DLD1 (cell line): Measurements from ENCODE around the gene PRSS53.

Source experiments
- in situ Hi-C: cut with HindIII; loops from 2 replicates; pipeline ENCODE4 v1.10.0; 2017; ENCODE audit warnings: low sequenced_read_pairs

The PRSS53 gene

DNA sequence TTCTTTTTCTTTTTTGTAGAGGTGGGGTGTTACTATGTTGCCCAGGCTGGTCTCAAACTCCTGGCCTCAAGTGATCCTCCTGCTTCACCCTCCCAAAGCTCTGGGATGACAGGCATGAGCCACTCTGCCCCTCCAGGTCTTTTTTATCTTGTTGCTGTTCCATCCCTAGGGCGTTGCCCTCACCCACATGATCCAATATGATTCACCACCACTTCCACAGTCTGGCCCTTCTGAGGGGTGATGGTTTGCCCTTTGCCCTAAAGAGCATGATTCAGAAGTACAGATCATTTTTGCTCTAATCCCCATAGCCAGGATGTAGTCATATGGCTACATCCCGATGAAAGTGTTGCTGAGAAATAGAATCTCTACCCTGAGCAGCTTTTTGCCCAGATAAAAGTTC, 36.6 kb downstream of the PRSS53 start:
- in situ Hi-C loops, result no loop called here

DNA sequence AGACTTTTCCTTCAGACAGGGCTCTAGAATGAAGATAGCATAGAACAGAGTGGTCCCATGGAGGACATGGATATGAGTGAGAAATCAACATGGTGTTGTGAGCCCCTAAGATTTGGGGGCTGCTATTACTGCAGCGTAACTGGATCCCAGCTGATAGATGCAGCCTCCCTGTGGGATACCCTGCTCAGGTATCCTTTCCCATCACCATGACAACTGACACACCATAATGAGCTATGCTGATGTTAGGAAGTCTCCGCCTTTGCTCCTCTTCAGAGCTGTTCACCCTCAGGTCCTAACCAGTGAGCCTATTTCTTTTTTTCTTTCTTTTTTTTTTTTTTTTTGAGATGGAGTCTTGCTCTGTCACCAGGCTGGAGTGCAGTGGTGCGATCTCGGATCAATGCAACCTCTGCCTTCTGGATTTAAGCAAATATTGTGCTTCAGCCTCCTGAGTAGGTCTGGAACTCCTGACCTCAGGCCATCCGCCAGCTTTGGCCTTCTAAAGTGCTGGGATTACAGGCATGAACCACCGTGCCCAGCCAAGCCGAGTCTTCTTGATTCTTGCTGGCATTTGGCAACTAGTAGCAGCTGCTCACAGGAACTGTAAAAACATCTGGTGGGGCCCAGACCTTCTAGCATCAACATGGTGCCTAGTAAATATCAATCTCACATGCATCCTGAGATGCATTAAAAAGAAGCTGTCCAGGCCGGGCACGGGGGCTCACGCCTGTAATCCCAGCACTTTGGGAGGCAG, 38.3 kb downstream of the PRSS53 start:
- in situ Hi-C loops, result no loop called here

DNA sequence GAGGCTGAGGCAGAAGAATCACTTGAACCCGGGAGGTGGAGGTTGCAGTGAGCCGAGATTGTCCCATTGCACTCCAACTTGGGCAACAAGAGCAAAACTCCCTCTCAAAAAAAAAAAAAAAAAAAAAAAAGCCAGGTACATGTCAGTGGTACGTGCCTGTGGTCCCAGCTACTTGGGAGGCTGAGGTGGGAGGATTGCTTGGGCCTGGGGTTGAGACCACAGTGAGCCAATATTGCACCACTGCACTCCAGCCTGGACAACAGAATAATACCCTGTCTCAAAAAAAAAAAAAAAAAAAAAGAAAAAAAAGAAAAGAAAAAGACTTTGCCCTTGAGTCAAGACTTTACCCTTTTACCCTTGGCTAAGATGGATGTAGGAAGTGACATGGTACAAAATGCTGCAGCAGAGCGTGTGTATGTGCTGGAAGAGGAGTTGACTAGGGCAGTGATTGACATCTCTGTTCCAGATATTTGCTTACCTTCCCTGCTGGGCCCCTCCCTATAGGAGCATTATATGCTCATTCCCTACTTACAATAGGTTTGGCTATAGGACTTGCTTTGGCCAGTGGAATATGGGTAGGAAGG, 44.8 kb downstream of the PRSS53 start:
- in situ Hi-C loops, result no loop called here

DNA sequence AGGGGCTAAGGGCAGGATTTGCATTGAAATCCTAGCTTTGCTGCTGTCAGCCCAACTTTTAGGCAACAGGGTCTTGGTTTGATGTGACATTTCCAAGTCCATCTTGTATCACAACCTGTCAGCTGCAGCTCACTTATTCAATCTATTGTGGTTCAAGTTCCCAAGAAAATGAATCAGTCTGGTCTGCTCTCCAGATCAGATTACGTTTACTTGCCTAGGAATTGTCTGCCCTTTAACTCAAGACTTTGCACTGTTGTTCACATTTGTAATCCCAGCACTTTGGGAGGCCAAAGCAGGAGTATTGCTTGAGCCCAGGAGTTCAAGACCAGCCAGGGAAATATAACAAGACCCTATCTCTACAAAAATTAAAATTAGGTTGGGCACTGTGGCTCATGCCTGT, 45.4 kb downstream of the PRSS53 start:
- in situ Hi-C loops, result no loop called here

DNA sequence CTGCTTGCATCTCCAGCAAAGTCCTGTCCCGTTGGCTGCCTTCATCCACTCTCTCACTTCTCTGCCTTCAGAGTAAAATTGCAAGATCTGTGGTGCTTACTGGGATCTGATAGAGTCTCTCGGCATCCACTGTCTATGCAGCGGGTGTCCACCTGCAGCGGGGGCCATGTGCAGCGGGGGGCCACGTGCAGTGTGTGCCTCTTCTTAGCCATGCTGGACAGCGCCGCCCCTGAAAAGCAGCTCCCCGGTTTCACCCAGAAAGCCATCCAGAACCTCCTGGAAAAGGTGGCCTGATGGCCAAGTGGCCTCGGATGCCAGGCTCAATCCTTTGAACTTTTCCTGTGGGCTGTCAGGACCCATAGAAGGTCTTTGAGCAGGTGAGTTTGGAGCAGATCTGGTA, 45.9 kb downstream of the PRSS53 start:
- in situ Hi-C loops, result no loop called here

DNA sequence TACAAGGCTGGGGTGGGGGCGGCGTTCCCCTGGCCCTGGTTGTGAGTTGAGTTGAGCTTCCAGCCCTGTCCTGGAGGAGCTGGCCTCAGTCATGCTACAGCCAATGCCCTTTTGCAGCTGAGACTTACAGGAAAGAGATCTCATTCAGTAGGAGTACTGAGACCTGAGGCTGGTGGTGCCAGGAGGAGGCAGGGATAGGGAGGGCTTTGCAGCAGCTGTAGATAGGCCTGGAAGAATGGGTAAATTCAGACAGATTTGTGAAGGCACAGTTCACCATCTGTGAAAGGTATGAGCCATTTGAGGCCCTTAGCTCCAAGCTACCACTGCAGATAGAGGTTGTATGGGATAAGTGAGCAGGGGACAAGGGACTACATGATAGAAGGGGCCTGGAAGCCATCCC, 49.8 kb downstream of the PRSS53 start:
- in situ Hi-C loops, result no loop called here

DNA sequence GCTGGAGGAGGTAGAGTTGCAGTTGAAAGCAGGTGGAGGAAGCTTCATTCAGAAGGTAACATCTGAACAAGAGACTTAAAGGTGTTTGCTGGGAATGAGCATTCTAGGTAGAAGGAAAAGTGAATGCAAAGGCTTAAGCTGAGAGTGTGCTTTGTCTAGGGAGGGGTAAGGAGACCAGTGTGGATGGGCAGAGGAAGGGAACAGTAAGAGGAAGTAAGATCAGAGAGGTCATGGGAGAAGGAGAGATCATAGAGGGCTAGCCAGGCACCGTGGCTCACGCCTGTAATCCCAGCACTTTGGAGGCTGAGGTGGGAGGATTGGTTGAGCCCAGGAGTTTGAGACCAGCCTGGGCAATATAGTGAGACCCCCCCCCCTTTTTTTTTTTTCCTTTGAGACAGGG, 52.1 kb downstream of the PRSS53 start:
- in situ Hi-C loops, result no loop called here

DNA sequence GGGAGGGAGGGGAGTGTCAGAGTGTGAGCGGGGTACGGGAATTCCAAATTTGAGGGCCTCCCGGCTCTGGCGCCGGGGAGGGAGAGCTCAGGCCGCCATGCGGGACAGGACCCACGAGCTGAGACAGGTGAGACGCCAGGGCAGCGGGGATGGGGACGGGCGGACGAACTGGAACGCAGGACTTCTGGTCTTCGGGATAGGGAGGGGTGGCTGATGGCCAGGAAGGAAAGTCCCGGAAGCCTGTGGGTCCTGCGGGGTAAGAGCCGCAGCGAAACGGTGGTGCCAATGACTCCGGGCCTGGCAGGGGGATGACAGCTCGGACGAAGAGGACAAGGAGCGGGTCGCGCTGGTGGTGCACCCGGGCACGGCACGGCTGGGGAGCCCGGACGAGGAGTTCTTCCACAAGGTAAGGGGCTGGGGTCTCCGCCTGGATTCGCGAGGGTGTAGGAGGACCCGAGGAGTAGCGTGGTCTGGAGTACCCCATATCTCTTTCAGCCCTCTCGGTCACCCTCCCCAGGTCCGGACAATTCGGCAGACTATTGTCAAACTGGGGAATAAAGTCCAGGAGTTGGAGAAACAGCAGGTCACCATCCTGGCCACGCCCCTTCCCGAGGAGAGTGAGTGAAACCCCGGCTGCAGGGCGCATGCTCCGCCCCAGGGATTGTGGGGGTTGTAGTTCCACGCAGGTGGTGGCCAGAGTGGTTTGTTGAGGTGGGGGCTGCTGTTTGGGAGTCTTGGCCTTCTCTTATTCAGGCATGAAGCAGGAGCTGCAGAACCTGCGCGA, 54.8 kb downstream of the PRSS53 start:
- in situ Hi-C loops, result no loop called here
